GM12865 (cell line): ENCODE measurements around the gene OR1L4.

ENCODE experiments used
- DNase-seq: peaks from one replicate; pipeline ENCODE4 v3.0.0; 2010; ENCODE audit warnings: low read depth
- H3K4me3 ChIP-seq: 2 replicates; pipeline ENCODE4 v1.5.1; 2011; ENCODE audit warnings: mild to moderate bottlenecking, low read depth, low read length, control low read depth
- TF ChIP-seq, protein P1 (sequence below): IDR thresholded peaks from 2 replicates; pipeline ENCODE4 v1.5.1; 2011; ENCODE audit warnings: low read length, control low read depth, low read depth, inconsistent platforms; ENCODE audit not compliant: insufficient read depth; ENCODE audit errors: missing control alignments

The OR1L4 gene, protein sequence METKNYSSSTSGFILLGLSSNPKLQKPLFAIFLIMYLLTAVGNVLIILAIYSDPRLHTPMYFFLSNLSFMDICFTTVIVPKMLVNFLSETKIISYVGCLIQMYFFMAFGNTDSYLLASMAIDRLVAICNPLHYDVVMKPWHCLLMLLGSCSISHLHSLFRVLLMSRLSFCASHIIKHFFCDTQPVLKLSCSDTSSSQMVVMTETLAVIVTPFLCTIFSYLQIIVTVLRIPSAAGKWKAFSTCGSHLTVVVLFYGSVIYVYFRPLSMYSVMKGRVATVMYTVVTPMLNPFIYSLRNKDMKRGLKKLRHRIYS

DNA sequence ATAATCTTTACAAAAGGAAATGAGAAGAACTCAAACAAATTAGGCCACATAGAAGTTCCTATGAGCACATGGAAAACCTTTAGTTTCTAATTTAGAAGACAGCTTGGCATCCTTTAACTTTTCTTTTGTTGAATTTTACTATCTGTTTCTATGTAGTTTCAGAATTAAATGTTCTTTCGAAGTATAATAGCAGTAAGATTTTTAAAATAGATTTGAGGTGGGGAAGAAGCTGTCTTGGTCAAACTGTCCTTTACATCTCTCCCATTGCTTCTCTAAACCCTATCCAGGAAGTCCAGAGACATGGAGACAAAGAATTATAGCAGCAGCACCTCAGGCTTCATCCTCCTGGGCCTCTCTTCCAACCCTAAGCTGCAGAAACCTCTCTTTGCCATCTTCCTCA lies at the start of gene OR1L4:
Gene OR1L4 (plus strand): TSS at position 301 of the 400 bp plus-strand sequence. CDS start 0 bp downstream, at position 301.
- DNase-seq, result no peak
- TF ChIP-seq, protein P1, sequence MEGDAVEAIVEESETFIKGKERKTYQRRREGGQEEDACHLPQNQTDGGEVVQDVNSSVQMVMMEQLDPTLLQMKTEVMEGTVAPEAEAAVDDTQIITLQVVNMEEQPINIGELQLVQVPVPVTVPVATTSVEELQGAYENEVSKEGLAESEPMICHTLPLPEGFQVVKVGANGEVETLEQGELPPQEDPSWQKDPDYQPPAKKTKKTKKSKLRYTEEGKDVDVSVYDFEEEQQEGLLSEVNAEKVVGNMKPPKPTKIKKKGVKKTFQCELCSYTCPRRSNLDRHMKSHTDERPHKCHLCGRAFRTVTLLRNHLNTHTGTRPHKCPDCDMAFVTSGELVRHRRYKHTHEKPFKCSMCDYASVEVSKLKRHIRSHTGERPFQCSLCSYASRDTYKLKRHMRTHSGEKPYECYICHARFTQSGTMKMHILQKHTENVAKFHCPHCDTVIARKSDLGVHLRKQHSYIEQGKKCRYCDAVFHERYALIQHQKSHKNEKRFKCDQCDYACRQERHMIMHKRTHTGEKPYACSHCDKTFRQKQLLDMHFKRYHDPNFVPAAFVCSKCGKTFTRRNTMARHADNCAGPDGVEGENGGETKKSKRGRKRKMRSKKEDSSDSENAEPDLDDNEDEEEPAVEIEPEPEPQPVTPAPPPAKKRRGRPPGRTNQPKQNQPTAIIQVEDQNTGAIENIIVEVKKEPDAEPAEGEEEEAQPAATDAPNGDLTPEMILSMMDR, result no peak
- H3K4me3 ChIP-seq, result no peak within 1 kb of the TSS

- TF ChIP-seq, protein P1, result no peak
- H3K4me3 ChIP-seq, result no peak overlapping the region
- no peak for DNase-seq
These were observed 38.9 kb upstream of the OR1L4 start for GRCh38 chr9:122684851-122685250.

- TF ChIP-seq, protein P1, result no peak
- no peak for DNase-seq
- no peak overlapping the region for H3K4me3 ChIP-seq
These were observed 28.1 kb upstream of the OR1L4 start for GRCh38 chr9:122695696-122696095.

DNA sequence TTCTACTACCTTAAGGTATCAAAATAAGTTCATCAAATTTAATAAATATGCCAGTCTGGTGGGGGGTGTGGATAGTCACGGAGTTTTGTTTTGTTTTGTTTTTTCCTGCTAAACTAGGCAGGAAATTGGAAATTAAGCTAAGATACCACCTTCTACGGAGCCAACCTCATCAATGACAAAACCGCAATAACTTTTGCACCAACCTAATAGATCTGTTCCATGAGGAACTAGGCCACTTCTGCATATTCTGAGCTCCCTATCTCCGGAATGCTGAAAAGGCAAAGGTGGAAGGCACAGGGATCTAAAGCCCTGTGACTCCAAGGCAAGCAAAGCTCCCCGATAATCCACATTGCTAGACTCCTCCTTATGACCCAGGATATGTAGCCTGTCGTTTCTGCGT lies 5.8 kb upstream of the OR1L4 start:
- TF ChIP-seq, protein P1, result no peak
- H3K4me3 ChIP-seq, result no peak overlapping the region
- DNase-seq, result no peak

GRCh38 chr9:122719218-122719617 lies 4.6 kb upstream of the OR1L4 start:
- no peak overlapping the region for H3K4me3 ChIP-seq
- TF ChIP-seq, protein P1, result no peak
- no peak for DNase-seq

DNA sequence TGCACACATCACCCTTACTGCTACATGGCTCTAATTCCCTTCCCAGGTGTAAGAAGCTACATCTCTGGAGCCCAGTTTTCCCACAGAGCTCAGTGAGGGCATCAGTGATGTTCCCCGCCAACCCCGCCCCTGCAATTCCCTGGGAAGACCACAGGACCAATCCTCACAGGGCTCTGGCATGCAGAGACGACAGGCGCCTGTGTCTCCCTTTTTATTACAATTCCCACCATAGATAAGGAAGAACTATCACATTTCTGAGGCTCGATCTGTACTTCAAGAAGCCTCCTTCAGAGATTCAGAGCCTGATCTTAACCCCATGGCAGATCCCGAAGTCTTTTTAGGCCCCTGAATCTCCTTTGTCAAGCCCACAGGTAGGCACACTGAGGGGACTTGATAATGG lies 18.2 kb downstream of the OR1L4 start, which contains the start of gene OR1L6:
Gene OR1L6 (plus strand): TSS at position 301 of the 400 bp plus-strand sequence. CDS start 7,545 bp downstream, outside the sequence.
- TF ChIP-seq, protein P1, result no peak
- no peak for DNase-seq
- H3K4me3 ChIP-seq, result no peak within 1 kb of the TSS

GRCh38 chr9:122754825-122755224 lies 31.0 kb downstream of the OR1L4 start:
- TF ChIP-seq, protein P1, result no peak
- no peak for DNase-seq
- no peak overlapping the region for H3K4me3 ChIP-seq
